Hepatocyte (in vitro differentiated cells): Measurements from ENCODE around the gene EYS.

ENCODE experiments used
- CTCF ChIP-seq: fragments of 200-600 bp; sonication (generic); IDR thresholded peaks from 2 replicates; pipeline ENCODE4 v1.5.1; 2016; ENCODE audit warnings: antibody characterized with exemption, mild to moderate bottlenecking; ENCODE audit not compliant: poor library complexity
- EZH2 ChIP-seq: fragments of 200-600 bp; sonication (generic); IDR thresholded peaks from 2 replicates; pipeline ENCODE4 v1.6.1; 2016; ENCODE audit warnings: antibody characterized with exemption, mild to moderate bottlenecking, borderline replicate concordance

- TF ChIP-seq CTCF (no peak), EZH2 (no peak)
These were observed 80.0 kb downstream of the EYS start for GRCh38 chr6:65627015-65627414.
